ENCODE data around the gene ATP9A. TPM values are rescaled to one million over a fixed set of nuclear protein-coding genes. Genes with fewer than 3 reads are reported as not detected.
"Not testable (repeated sequence)": the region's sequence is repeated elsewhere in the genome, so short reads cannot be mapped to it uniquely, and the experiment has no call there.

The ATP9A gene
- 260 TPM for total RNA-seq

GRCh38 chr20:51767867-51768758 lies at the start of gene ATP9A:
TSS of gene ATP9A (minus strand) at chr20:51768390. CDS start at chr20:51768369, 21 bp downstream.
- DNase-seq = peak; percentile 52

DNA sequence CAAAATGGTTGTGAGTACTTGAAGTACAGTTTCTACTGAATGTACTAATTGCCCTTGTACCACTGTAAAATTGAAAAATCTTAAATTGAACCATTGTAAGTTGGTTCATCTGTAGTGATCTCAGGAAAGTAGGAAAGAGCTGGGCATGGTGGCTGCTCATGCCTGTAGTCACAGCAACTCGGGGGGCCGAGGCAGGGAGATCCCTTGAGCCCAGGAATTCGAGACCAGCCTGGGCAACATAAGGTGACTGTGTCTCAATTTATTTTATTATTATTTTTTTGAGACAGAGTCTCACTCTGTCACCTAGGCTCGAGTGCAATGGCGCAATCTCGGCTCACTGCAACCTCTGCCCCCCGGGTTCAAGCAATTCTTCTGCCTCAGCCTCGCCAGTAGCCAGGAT lies 48.7 kb upstream of the ATP9A start:
- DNase-seq = not testable (repeated sequence)

GRCh38 chr20:51815383-51816076 lies 47.3 kb upstream of the ATP9A start:
- DNase-seq = no peak

DNA sequence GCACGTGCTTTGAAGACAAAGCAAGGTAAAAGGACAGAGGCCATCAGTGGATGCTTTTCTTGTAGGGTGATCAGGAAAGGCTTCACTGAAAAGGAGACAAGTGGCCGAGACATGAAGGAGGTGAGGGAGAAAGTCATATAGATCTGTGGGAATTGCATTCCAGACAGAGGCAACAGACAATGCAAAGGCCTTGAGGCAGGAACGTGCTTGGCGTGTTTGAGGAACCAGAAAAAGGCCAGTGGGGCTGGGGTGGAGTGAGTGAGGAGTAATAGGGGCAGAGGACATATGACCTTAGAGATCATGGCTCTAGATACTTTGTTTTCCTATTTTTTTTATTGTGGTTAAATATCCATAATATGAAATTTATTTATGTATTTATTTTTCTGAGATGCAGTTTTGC lies 44.7 kb upstream of the ATP9A start:
- DNase-seq = no peak

DNA sequence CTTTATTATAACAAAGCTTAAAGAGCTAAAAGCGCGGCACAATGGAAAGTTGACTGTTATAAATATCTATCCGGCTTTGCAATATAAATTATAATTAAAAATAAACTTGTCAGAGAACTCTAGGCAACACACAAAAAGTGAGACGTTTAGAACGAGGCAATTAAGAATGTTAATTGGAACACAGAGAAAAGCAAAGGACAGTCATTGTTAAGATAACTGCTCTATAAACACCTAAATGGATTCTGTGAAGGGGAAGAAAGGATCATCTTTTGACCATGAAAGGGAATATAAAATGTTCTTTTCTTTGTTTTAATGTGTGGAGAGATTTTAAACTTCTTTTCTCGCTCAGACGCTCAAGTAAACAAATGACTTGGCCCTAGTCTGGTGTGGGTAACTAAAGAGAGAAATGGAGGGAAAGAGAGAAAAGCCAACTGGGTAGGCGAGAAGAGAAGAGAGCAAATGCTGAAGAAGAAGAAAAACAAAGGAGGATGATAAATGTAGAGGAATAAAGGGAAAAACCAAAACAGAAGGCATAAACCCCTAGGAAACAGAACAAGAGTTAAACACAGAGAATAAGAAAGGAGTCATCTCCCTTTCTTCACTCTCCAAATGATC lies 43.4 kb upstream of the ATP9A start:
- no peak for DNase-seq

DNA sequence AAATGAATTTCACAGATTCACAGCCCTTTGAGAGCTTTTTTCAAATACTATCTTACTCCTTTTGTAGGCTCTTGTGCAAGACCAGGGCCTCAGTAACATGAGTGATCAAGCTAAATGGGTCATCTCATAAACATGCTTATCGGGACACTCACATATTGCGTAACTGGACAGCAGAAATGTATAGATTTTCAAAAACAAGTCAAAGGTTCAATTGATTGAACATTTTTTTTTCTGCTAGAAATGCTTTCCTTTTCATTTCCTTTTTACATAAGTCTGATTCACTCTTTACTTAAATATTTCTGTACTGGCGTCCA lies 42.8 kb upstream of the ATP9A start:
- no peak for DNase-seq

DNA sequence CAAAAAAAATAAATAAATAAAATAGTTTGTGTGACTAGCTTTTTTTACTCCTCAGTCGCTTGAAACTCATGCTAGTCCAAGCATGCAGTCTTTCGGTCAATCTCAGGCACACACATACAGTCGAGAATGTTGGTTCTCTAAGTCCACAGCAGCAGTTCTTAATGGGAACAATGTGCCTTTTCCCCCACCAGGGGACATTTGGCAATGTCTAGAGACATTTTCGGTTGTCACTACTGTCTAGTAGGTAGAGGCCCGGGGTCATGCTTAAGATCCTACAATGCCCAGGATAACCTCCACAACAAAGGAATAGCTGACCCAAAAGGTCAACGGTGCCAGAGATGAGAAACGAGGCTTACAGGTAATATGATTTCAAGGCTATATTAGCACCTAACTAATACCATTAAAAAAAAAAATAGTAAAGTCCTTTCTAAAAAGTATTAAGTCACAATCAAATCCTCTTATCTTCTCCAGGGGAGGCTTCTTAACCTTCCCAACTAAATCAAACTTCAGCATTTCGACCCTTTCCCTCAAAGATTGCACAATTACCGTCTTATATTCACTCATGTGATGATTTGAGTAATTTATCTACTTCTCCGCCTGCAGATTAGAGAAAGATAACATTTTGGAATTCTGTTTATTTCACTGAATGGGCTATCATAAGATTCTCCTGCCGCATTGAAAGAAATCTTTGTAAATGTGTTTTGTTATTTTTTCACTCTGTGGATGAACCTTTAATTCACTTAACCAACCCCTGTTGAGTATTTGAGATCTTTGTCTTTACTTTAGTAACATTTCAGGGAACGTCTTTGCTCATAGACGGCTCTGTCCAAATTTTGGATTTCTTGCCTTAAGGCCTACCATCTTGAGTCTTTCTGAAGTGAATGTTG lies 42.2 kb upstream of the ATP9A start:
- no peak for DNase-seq

- DNase-seq = no peak
Measured at GRCh38 chr20:51807720-51808250, 39.6 kb upstream of the ATP9A start.

GRCh38 chr20:51804754-51805153 lies 36.6 kb upstream of the ATP9A start:
- DNase-seq = no peak

- DNase-seq = no peak
Measured at GRCh38 chr20:51803148-51803854, 35.1 kb upstream of the ATP9A start.

- no peak for DNase-seq
Measured at GRCh38 chr20:51802170-51802751, 34.1 kb upstream of the ATP9A start, which contains the start of gene SALL4. TSS of gene SALL4 (minus strand) at chr20:51802521. CDS start at chr20:51802408, 113 bp downstream.

DNA sequence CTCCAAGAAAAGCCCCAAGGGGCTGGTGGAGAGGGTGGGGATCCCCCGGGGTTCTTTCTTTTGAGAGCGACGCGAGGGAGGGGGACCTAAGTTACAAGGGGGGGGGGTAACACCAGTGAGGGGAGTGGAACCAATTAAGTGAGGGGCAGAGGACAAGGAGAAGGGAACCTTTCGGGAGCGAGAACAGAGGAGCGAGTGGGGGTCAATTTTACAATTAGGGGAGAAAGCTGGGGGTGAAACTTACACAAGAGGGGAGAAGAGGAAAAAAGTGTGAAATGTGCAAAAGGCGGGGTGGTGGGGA lies 33.6 kb upstream of the ATP9A start:
- DNase-seq = no peak

GRCh38 chr20:51801122-51801822 lies 33.1 kb upstream of the ATP9A start:
- no peak for DNase-seq

DNA sequence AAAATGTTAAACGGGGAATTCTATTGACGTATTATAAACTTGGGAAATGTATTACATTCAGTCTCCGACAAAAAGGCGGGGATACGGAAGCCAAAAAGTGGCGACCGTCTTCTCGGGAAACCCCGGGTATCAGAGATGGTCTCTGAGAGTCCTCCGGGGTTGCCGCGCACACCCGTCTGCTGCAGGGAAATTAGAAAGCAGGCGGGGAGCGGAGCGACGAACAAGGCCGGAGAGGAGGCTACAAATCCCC lies 32.6 kb upstream of the ATP9A start:
- DNase-seq = no peak

GRCh38 chr20:51800060-51800871 lies 32.1 kb upstream of the ATP9A start:
- no peak for DNase-seq

- DNase-seq = no peak
Measured at GRCh38 chr20:51799401-51799860, 31.2 kb upstream of the ATP9A start.

DNA sequence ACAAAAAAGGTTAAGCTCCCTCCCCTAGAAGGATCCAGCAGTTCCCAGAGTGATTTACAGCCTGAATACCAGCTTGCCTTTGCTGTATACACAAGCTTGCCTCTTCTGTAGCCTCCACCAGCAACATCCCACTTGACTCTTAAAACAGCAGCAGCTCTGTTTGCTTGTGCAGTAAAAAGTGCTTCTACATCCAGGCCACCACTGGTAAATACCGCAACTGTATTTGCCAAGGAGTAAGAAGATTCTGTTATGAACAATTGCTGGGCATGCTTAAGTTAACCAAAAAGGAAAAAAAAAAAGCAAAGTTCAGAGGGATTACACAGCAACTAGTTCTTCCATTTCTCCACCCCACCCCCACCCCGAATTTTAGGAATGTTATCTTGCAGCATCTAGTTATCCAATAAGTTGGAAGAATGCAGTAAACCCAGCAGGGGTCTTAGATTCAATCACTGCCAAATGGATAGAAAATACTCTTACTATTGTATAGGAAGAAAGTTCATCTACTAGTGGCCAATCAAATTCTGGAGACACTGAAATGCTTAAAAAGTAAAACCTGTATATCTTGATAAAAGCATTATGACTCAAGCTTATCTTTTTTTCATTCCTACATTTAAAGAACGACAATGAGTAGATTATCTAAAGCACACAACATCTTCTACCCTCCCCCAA lies 29.3 kb upstream of the ATP9A start:
- no peak for DNase-seq

- no peak for DNase-seq
Measured at GRCh38 chr20:51796340-51796739, 28.1 kb upstream of the ATP9A start.

DNA sequence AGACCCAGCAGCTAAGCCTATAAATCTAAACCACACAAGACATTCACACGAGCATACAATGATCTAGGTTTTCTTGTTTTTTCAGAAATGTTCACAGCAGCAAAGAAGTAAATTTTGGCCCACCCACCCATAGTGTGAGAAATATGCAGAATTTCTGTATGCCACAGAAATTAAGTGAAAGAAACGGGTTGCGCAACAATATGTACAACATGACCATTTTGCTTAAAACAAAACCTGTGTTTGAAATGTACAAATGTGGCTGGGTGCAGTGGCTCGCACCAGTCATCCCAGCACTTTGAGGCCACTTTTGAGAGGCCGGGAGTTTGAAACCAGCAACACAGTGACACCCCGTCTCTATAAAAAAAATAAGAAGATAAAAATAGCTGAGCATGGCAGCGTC lies 24.8 kb upstream of the ATP9A start:
- no peak for DNase-seq

Data from occipital lobe (tissue), 2 donors.